Chondrocyte (in vitro differentiated cells): Measurements from ENCODE around the gene IFT57. TPM values are rescaled to one million over a fixed set of nuclear protein-coding genes. Genes with fewer than 3 reads are reported as not detected.

Experiments
- DNase-seq: peaks from one replicate; pipeline ENCODE4 v3.0.0; 2021; ENCODE audit warnings: mixed read lengths, low spot score
- H3K27ac Mint-ChIP-seq: one replicate; pipeline ENCODE4 v1.8.0; 2021; ENCODE audit warnings: mild to moderate bottlenecking, moderate library complexity, mixed read lengths; ENCODE audit not compliant: unreplicated experiment
- H3K27me3 Mint-ChIP-seq: 2 replicates; pipeline ENCODE4 v1.8.0; 2021; ENCODE audit warnings: low read depth, mixed read lengths
- H3K36me3 Mint-ChIP-seq: 2 replicates; pipeline ENCODE4 v1.8.0; 2021; ENCODE audit warnings: low read depth, mixed read lengths
- H3K4me1 Mint-ChIP-seq: 2 replicates; pipeline ENCODE4 v1.8.0; 2021; ENCODE audit warnings: low read depth, mild to moderate bottlenecking, mixed read lengths
- H3K4me3 Mint-ChIP-seq: one replicate; pipeline ENCODE4 v1.8.0; 2021; ENCODE audit warnings: mild to moderate bottlenecking, moderate library complexity, mixed read lengths; ENCODE audit not compliant: unreplicated experiment
- H3K9me3 Mint-ChIP-seq: 2 replicates; pipeline ENCODE4 v1.8.0; 2021; ENCODE audit warnings: low read depth, mixed read lengths
- total RNA-seq: library from RNA; stranded (reverse); gene quantifications from 3 replicates; pipeline ENCODE4 v1.2.1, GENCODE V29; 2021
- TF ChIP-seq, protein P1 (sequence below): fragments of 200-600 bp; sonication (generic); IDR thresholded peaks from 2 replicates; pipeline ENCODE4 v1.5.0; 2021; ENCODE audit warnings: antibody characterized with exemption, mild to moderate bottlenecking, moderate library complexity

IFT57 gene
- total RNA-seq, 1 donor from 2014 or later, result 22.4 TPM

DNA sequence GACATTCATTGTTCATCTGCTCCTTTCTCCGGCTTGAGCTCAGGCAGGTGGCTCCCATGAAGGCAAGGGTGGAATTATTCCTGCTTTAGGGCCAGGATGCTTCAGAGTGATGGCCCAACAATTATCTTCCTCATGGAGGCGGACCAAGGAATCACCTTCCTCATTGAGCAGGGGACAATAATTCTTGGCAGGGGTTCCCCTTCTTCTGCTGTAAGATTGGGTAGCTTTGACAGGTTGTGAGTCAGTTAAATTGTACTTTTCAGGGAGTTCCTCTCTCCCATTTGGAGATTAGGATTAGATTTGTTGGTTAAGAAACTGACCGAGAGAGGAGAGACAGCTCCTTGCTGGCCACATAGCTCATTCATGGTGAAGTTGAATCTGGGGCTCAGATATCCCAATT lies 99.9 kb downstream of the IFT57 start:
- no peak overlapping the region for H3K27ac Mint-ChIP-seq
- TF ChIP-seq, protein P1, sequence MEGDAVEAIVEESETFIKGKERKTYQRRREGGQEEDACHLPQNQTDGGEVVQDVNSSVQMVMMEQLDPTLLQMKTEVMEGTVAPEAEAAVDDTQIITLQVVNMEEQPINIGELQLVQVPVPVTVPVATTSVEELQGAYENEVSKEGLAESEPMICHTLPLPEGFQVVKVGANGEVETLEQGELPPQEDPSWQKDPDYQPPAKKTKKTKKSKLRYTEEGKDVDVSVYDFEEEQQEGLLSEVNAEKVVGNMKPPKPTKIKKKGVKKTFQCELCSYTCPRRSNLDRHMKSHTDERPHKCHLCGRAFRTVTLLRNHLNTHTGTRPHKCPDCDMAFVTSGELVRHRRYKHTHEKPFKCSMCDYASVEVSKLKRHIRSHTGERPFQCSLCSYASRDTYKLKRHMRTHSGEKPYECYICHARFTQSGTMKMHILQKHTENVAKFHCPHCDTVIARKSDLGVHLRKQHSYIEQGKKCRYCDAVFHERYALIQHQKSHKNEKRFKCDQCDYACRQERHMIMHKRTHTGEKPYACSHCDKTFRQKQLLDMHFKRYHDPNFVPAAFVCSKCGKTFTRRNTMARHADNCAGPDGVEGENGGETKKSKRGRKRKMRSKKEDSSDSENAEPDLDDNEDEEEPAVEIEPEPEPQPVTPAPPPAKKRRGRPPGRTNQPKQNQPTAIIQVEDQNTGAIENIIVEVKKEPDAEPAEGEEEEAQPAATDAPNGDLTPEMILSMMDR, result no peak
- H3K4me3 Mint-ChIP-seq, result no peak overlapping the region
- H3K4me1 Mint-ChIP-seq, result no peaks in the 10 kb centered on the region
- no peaks in the 10 kb centered on the region for H3K9me3 Mint-ChIP-seq
- no peak for DNase-seq
- peaks cover 2% of the 10 kb centered on the region for H3K27me3 Mint-ChIP-seq
- H3K36me3 Mint-ChIP-seq, result no peaks in the 10 kb centered on the region

DNA sequence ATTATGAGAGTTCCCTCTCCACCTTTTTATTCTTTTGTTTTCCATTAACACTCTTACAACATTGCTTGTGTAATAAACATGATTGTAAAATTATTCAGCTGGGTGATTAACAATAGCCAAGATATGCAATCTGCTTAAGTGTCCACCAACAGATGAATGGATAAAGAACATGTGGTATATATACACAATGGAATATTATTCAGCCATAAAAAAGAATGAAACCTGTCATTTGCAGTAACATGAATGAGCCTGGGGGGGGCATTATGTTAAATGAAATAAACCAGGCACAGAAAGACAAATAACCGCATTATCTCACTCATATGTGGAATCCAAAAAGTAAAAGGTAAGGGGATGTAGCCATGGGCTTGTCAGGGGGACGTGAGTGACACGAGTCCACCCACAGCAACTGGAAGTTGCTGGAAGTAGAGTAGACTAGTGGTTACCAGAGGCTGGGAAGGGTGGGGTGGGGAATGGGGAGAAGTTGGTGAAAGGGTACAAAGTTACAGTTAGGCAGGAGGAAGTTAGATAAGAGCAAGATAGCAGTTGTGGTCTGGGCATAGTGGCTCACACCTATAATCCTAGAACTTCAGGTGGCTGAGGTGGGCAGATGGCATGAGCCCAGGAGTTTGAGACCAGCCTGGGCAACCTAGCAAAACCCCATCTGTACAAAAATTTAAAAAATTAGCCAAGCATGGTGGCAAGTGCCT lies 102.7 kb downstream of the IFT57 start:
- H3K27ac Mint-ChIP-seq, result no peak overlapping the region
- H3K27me3 Mint-ChIP-seq, result peaks cover 2% of the 10 kb centered on the region
- H3K4me1 Mint-ChIP-seq, result no peaks in the 10 kb centered on the region
- H3K36me3 Mint-ChIP-seq, result no peaks in the 10 kb centered on the region
- H3K9me3 Mint-ChIP-seq, result no peaks in the 10 kb centered on the region
- H3K4me3 Mint-ChIP-seq, result no peak overlapping the region
- DNase-seq, result no peak
- TF ChIP-seq, protein P1, result no peak

DNA sequence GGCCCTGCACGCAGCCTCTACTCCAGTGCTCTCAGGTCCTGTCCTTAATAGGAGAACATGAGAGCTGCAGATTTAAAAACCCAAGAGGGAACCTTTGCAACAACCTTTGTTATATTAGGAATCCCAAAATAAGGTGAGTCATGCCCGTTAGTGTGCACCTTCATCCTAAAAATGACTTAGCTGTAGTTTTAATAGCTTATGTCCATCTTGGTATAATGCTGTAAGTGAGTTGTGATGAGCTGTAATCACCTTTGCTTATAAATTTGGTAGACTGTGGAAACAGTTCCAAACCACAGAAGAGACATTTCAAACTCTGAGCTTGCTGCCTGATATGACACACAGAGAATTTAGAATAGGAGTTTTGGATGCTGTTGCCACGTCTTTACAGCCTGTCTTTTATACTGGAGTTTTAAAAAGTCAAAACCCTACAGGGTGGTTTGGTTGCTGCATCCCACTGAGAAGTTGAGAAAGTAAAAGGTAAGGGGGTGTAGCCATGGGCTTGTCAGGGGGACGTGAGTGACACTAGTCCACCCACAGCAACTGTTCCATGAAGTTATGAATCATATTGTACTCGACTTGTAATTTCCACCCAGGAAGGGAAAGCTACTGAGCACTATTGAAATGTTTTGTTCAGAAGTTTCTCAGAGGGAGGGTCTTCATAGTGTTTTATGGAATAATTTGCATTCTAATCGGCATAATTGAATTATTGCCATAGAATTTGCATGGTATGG lies 104.0 kb downstream of the IFT57 start:
- TF ChIP-seq, protein P1, result no peak
- DNase-seq, result no peak
- no peaks in the 10 kb centered on the region for H3K4me1 Mint-ChIP-seq
- H3K36me3 Mint-ChIP-seq, result no peaks in the 10 kb centered on the region
- H3K4me3 Mint-ChIP-seq, result no peak overlapping the region
- peaks cover 2% of the 10 kb centered on the region for H3K27me3 Mint-ChIP-seq
- H3K27ac Mint-ChIP-seq, result no peak overlapping the region
- no peaks in the 10 kb centered on the region for H3K9me3 Mint-ChIP-seq

DNA sequence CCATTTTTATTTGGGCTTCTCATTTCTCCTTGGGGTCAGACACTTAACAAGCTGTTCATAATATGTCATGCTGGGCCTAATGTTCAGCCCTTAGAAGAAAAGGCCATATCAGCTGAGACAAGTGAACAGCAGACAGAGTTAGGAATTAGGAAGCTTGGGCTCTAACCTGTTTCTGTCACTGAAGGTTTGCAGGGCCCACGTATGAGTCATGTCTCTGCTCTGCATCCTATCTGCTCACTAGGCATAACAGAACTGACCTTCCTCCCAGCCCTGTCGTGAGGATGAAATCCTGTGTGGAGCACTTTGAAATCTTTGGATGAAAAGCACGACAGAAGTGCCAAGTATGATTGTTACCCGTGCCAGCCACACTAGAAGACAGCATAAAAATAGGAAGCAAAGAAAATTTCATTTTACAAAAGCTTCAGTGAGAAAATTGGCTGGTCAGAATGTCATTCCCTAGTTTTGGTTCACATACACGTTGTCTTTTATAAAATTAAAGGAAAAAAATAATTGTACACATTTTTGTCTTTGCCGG lies 104.9 kb downstream of the IFT57 start:
- Mint-ChIP-seq H3K27me3 (no peaks in the 10 kb centered on the region), H3K4me1 (no peaks in the 10 kb centered on the region), H3K4me3 (no peak overlapping the region), H3K36me3 (no peaks in the 10 kb centered on the region), H3K27ac (no peak overlapping the region), H3K9me3 (no peaks in the 10 kb centered on the region)
- DNase-seq, result no peak
- TF ChIP-seq, protein P1, result no peak

DNA sequence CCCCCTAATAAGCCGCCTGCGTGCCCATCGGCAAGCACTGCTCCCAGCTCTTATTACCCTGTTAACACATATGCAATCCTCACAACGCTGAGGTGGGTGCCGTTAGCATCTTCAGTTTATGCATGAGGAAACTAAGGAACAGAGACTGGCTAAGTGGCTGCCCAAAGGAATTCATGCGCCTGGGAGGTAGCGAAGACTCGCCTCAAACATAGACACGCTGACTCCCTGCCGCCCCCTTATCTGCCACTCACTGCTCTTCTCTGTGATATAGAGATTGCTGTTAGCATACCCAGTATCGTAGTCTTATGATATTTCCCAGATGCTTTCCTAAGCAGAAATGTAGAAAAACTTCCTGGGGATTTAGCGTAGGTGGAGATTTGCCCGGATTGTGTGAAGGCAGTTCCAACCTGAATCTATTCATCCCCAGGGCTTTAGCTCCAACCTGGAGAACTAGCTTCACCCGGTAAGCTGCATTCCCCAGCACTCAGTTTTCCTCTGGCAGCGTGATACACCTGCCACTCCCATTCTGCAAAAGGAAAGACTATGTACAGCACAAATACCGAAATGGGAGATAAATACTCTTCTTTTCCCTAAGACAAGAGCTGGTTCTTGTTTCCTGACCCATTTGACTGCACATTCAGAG lies 107.7 kb downstream of the IFT57 start:
- no peaks in the 10 kb centered on the region for H3K9me3 Mint-ChIP-seq
- H3K4me3 Mint-ChIP-seq, result no peak overlapping the region
- no peaks in the 10 kb centered on the region for H3K4me1 Mint-ChIP-seq
- TF ChIP-seq, protein P1, result no peak
- H3K27me3 Mint-ChIP-seq, result no peaks in the 10 kb centered on the region
- no peaks in the 10 kb centered on the region for H3K36me3 Mint-ChIP-seq
- DNase-seq, result no peak
- H3K27ac Mint-ChIP-seq, result no peak overlapping the region
